Measurements from ENCODE around the gene ISCU.

GRCh38 chr12:108602976-108603704 lies 40.7 kb downstream of the ISCU start:
- TF ChIP-seq POLR2AphosphoS5 (IDR thresholded peaks at IDR 0.05; ENCODE audit: low read depth, low read length) (no peak), PAX5 (IDR thresholded peaks at IDR 0.05; ENCODE audit: insufficient read depth, low read length, severe bottlenecking) (no peak), POLR2A (IDR thresholded peaks at IDR 0.05; ENCODE audit: low read depth, low read length) (no peak), SPI1 (IDR thresholded peaks at IDR 0.05; ENCODE audit: low read depth, low read length) (no peak), POU2F2 (IDR thresholded peaks at IDR 0.05; ENCODE audit: low read depth, low read length) (no peak), TAF1 (IDR thresholded peaks at IDR 0.05; ENCODE audit: low read depth, low read length) (no peak)
